ENCODE measurements around the gene ADGRV1. TPM values are rescaled to one million over a fixed set of nuclear protein-coding genes. Genes with fewer than 3 reads are reported as not detected.

The ADGRV1 gene
- total RNA-seq, 2 experiments from 2014 or later = not detected

DNA sequence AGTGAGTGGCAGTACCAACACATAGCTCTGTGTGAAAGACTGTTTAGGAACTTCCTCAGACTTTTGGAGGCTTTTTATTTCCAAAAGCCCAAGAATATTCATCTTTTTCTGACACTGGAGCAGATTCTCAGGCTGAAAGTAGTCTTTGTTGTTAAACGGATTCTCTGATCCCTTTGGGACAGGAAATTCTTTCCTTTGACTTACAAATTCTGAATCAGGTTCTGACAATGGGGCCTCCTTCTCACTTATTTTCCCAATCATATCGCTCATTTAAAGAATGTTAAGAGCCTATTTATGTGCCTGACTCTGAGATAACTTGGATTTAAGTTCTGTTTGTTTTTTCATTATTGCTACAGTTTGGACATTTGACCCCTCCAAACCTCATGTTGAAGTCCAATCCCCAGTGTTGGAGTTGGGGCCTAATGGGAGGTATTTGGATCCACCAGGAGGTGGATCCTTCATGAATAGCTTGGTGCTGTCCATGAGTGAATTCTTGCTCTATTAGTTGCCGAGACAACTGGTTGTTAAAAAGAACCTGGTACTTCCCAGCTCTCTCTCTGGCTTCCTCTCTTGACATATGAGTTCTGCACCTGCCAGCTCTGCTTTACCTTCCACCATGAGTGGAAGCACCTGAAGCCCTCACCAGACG lies 4.1 kb upstream of the ADGRV1 start:
- Histone ChIP-seq H2AFZ (ENCODE audit: low read length) (no peak overlapping the region), H3K4me1 (ENCODE audit: insufficient read depth, low read length, poor library complexity, severe bottlenecking) (no peaks in the 10 kb centered on the region), H4K20me1 (ENCODE audit: insufficient read depth, low read length) (no peaks in the 10 kb centered on the region), H3K36me3 (ENCODE audit: insufficient read depth, low read length) (no peaks in the 10 kb centered on the region), H3K9me2 (ENCODE audit: insufficient read depth, low read length) (no peaks in the 10 kb centered on the region), H3K4me2 (ENCODE audit: low read length) (no peak overlapping the region), H3K9me3 (ENCODE audit: low read length) (no peaks in the 10 kb centered on the region), H3K4me3 (ENCODE audit: low read depth, low read length, poor library complexity, severe bottlenecking) (no peak overlapping the region), H3K79me2 (ENCODE audit: insufficient read depth, low read depth, low read length) (no peaks in the 10 kb centered on the region), H3K27ac (ENCODE audit: low read depth, low read length, poor library complexity, severe bottlenecking) (no peak overlapping the region)
- intact Hi-C loops (cut with micrococcal nuclease; ENCODE audit: unreplicated experiment) = no loop called here
- CTCF ChIA-PET (ENCODE audit: unreplicated experiment) = no interaction called here
- no peak for DNase-seq (ENCODE audit: low spot score)
- no TSS peak for BruUV-seq (replicated peaks)
- TF ChIP-seq EZH2phosphoT487 (IDR thresholded peaks at IDR 0.05; ENCODE audit: borderline replicate concordance, low read depth, low read length) = no peak
- TF ChIP-seq, protein P1, sequence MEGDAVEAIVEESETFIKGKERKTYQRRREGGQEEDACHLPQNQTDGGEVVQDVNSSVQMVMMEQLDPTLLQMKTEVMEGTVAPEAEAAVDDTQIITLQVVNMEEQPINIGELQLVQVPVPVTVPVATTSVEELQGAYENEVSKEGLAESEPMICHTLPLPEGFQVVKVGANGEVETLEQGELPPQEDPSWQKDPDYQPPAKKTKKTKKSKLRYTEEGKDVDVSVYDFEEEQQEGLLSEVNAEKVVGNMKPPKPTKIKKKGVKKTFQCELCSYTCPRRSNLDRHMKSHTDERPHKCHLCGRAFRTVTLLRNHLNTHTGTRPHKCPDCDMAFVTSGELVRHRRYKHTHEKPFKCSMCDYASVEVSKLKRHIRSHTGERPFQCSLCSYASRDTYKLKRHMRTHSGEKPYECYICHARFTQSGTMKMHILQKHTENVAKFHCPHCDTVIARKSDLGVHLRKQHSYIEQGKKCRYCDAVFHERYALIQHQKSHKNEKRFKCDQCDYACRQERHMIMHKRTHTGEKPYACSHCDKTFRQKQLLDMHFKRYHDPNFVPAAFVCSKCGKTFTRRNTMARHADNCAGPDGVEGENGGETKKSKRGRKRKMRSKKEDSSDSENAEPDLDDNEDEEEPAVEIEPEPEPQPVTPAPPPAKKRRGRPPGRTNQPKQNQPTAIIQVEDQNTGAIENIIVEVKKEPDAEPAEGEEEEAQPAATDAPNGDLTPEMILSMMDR (conservative IDR thresholded peaks at IDR 0.05; ENCODE audit: low read length) = no peak
- POLR2A ChIA-PET = no interaction called here

DNA sequence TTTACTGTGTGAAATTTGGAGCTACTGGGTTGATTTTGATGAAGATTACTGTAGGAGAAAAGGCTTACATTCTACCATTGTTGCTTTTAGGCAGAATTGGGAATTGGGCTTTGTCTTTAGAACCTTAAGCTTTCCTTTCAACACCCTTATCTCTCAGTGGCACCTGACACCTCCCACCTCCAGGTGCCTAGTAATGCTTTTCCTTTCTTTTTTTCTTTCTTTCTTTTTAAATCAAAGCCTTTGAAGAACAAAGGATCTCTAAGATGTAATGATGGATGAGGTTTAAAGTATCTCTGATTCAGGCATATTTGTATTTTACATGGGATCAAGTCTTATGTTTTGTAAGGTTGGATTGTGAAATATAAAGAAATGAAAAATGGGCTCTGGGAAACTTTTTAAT lies 2.9 kb upstream of the ADGRV1 start:
- H3K79me2 ChIP-seq (ENCODE audit: insufficient read depth, low read depth, low read length) = no peaks in the 10 kb centered on the region
- TF ChIP-seq EZH2phosphoT487 (IDR thresholded peaks at IDR 0.05; ENCODE audit: borderline replicate concordance, low read depth, low read length) = no peak
- TF ChIP-seq, protein P1 (conservative IDR thresholded peaks at IDR 0.05; ENCODE audit: low read length) = no peak
- intact Hi-C loops (cut with micrococcal nuclease; ENCODE audit: unreplicated experiment) = no loop called here
- POLR2A ChIA-PET = interaction anchor here (0.6 to 0.9 kb wide), 2 partner anchors 16 to 688 kb away, joined by 3 read pairs; no protein-coding TSS in a partner anchor
- CTCF ChIA-PET (ENCODE audit: unreplicated experiment) = no interaction called here
- no peaks in the 10 kb centered on the region for H3K36me3 ChIP-seq (ENCODE audit: insufficient read depth, low read length)
- H3K27ac ChIP-seq (ENCODE audit: low read depth, low read length, poor library complexity, severe bottlenecking) = no peak overlapping the region
- no TSS peak for BruUV-seq (replicated peaks)
- no peak for DNase-seq (ENCODE audit: low spot score)
- H3K4me1 ChIP-seq (ENCODE audit: insufficient read depth, low read length, poor library complexity, severe bottlenecking) = no peaks in the 10 kb centered on the region
- H4K20me1 ChIP-seq (ENCODE audit: insufficient read depth, low read length) = no peaks in the 10 kb centered on the region
- no peak overlapping the region for H3K4me3 ChIP-seq (ENCODE audit: low read depth, low read length, poor library complexity, severe bottlenecking)
- no peaks in the 10 kb centered on the region for H3K9me2 ChIP-seq (ENCODE audit: insufficient read depth, low read length)
- H2AFZ ChIP-seq (ENCODE audit: low read length) = no peak overlapping the region
- H3K9me3 ChIP-seq (ENCODE audit: low read length) = no peaks in the 10 kb centered on the region
- no peak overlapping the region for H3K4me2 ChIP-seq (ENCODE audit: low read length)

DNA sequence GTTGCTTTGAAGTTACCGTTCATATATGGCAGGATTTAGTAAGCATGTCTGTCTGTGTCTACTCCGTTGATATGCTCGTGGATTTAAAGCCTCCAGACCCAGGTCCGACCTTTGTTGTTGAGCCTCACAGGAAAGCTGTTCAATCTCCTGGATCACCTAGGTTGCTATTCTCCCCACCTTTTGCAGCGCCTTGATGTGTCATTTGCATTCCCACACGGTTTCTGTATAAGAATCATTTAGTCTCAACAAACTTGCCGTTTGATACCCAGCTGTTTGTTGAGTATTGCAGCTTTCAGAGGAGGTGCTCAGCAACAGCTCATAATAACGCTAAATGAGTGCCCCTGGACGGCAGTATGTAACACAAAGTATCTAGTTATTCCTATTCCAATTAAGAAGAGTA lies 1.2 kb upstream of the ADGRV1 start:
- TF ChIP-seq EZH2phosphoT487 (IDR thresholded peaks at IDR 0.05; ENCODE audit: borderline replicate concordance, low read depth, low read length) = no peak
- TF ChIP-seq, protein P1 (conservative IDR thresholded peaks at IDR 0.05; ENCODE audit: low read length) = no peak
- ChIA-PET POLR2A (no interaction called here), CTCF (ENCODE audit: unreplicated experiment) (no interaction called here)
- Histone ChIP-seq H3K4me1 (ENCODE audit: insufficient read depth, low read length, poor library complexity, severe bottlenecking) (no peaks in the 10 kb centered on the region), H3K9me2 (ENCODE audit: insufficient read depth, low read length) (no peaks in the 10 kb centered on the region), H3K36me3 (ENCODE audit: insufficient read depth, low read length) (no peaks in the 10 kb centered on the region), H3K27ac (ENCODE audit: low read depth, low read length, poor library complexity, severe bottlenecking) (no peak overlapping the region), H4K20me1 (ENCODE audit: insufficient read depth, low read length) (no peaks in the 10 kb centered on the region), H3K9me3 (ENCODE audit: low read length) (no peaks in the 10 kb centered on the region), H2AFZ (ENCODE audit: low read length) (no peak overlapping the region), H3K4me2 (ENCODE audit: low read length) (no peak overlapping the region), H3K4me3 (ENCODE audit: low read depth, low read length, poor library complexity, severe bottlenecking) (no peak overlapping the region), H3K79me2 (ENCODE audit: insufficient read depth, low read depth, low read length) (no peaks in the 10 kb centered on the region)
- no TSS peak for BruUV-seq (replicated peaks)
- intact Hi-C loops (cut with micrococcal nuclease; ENCODE audit: unreplicated experiment) = no loop called here
- no peak for DNase-seq (ENCODE audit: low spot score)
